Measurements from ENCODE around the gene CLEC18B. TPM values are rescaled to one million over a fixed set of nuclear protein-coding genes. Genes with fewer than 3 reads are reported as not detected.
"Not testable (repeated sequence)": the region's sequence is repeated elsewhere in the genome, so short reads cannot be mapped to it uniquely, and the experiment has no call there.

The CLEC18B gene
- total RNA-seq = 0.13 TPM in 1 of 2 replicates, not detected in the other

- DNase-seq (ENCODE audit: low read depth in 2 of 2) = not testable (repeated sequence)
Observed at GRCh38 chr16:74420612-74421481, at the start of gene CLEC18B. Gene CLEC18B, minus strand, starts transcription at chr16:74421478. Its CDS starts 208 bp downstream, at chr16:74421270.

- no peak for DNase-seq (ENCODE audit: low read depth in 2 of 2)
Observed at GRCh38 chr16:74469946-74470478, 48.7 kb upstream of the CLEC18B start.

DNA sequence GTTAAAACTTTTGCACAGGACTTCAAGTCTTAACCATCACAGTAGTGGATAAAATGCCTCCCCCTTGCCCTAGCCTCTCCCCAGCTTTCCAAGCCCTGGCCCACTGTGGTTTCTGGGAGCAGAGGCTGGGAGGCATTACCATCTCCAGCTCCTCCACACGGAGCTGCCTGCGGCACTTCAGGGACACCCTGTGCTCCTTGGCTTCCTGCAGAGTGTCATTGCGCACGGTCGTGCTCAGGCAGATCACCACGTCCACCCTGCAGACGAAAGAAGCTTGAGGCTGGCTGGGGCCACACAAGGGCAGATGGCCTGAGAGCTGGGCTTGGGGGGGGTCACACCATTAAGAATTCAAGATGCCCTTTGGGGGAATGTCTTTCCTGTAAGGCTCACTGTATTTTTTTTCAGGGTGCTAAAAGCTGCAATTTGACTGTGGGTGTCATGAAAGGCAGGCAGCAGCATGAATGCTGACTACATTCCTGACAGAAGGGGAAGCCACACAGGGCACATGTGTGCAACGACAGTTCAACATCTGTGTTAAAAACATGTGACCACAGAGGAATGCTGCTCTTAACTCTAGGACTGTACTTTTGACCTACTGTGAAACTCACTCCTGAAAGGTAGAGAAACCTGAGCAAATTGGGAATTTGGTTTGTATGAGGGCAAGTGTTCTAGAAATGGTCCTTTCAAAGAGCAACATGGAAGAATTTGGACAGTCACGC is 47.7 kb upstream of the CLEC18B start:
- no peak for DNase-seq (ENCODE audit: low read depth in 2 of 2)

- no peak for DNase-seq (ENCODE audit: low read depth in 2 of 2)
Observed at GRCh38 chr16:74466872-74467271, 45.6 kb upstream of the CLEC18B start.

DNA sequence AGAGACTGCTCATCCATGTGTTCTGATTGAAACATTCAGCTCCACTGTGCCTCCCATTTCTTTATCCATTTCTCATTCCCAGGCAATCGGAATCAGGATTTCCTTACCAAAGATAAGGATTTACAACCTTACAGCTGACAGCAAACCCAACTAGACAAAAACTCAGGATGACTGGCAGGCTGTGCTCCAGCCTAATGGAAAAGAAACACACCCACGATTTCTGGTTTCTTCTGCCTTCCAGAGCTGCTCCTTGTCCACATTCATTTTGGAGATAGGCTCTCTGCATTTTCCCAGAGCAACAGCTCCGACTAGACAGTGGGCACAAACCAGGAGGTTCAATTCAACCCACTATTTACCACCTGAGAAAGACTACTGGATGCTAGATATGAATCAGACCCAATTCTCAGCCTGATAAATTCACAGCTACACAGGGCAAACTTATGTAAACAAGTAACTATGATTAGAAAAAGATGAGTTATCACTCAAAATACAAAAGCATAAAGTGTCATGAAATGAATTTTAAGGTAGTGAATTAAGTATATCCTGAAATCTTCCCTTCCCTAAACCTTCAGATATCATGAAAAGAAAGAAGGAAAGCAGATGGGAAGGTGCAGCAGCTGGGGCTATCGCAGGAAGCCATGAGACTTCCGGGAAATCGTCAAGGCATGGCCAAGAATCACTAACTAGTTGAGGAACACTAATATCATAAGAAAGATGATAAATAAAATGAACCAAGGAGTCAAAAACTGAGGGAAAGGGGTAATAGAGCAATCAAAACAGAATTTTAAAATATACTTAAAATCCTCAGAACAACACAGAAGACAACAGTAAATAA is 44.8 kb upstream of the CLEC18B start:
- DNase-seq (ENCODE audit: low read depth in 2 of 2) = no peak

GRCh38 chr16:74465281-74465680 is 44.0 kb upstream of the CLEC18B start:
- DNase-seq (ENCODE audit: low read depth in 2 of 2) = no peak

- DNase-seq (ENCODE audit: low read depth in 2 of 2) = no peak
Observed at GRCh38 chr16:74463888-74464287, 42.6 kb upstream of the CLEC18B start.

DNA sequence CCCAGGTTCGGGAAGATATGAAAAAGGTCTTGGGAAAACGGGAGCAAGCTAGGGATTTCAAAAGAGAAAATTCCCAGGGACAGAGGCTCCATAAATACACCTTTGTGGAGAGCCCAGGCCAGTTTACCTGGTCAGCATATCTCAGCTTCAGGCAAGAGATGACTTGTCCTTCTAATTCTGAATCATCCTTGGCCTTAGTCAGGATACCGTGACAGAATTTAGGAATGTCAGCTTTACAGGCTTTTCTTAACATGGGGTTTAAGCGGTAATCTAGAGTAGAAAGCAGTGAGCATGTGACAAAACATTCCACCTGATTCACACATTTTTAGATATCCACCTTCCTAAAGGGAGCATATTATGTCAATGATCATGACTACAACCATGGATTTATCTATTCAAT is 41.1 kb upstream of the CLEC18B start:
- DNase-seq (ENCODE audit: low read depth in 2 of 2) = no peak

GRCh38 chr16:74461826-74462225 is 40.5 kb upstream of the CLEC18B start:
- DNase-seq (ENCODE audit: low read depth in 2 of 2) = no peak

GRCh38 chr16:74460542-74460941 is 39.3 kb upstream of the CLEC18B start:
- DNase-seq (ENCODE audit: low read depth in 2 of 2) = no peak

GRCh38 chr16:74456290-74456625 is 35.0 kb upstream of the CLEC18B start:
- DNase-seq (ENCODE audit: low read depth in 2 of 2) = no peak

- peak in 1 of 2 donors; percentile 52 for DNase-seq (ENCODE audit: low read depth in 2 of 2)
Observed at GRCh38 chr16:74455619-74456289, 34.5 kb upstream of the CLEC18B start.

GRCh38 chr16:74455213-74455612 is 33.9 kb upstream of the CLEC18B start:
- DNase-seq (ENCODE audit: low read depth in 2 of 2) = peak in 1 of 2 donors; percentile 73

DNA sequence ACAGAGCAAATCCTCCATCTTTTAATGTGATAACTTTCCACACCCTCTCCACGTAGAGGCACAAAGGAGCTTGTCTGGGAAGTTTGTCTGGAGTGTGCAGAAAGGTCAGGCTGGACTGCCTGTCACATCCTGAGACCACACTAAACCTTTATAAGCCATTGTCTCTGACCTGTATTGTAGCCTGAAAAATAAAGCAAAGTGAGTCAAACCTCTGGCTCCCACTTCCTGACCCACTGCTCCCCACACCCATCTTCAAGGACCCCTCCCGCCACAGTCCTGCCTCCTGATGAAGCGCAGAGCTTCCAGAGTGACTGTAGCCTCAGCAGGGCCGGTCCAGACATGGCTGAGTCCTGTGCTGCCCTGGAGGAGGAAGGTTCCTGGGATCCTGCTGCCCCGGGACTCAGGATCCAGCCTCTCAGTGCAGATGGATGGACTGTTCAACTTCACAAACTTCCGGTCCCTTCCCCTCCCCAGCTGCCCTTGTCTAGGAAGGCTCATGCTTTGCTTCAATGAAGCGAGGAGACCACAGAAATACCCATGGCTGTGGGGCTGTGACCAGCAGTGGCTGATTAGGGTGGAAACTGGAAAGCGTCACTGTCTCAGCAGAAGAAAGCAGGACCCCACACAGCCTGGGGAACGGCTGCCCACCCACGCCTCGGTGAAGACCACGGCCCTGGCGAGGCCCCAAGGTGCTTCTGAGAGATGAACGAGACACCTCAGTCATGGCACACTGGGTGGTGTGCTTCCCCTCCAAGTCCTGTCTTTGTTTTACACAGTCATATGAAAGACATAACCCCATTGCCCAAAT is 30.9 kb upstream of the CLEC18B start:
- peak in 1 of 2 donors; percentile 59 for DNase-seq (ENCODE audit: low read depth in 2 of 2)

- DNase-seq (ENCODE audit: low read depth in 2 of 2) = no peak
Observed at GRCh38 chr16:74450967-74451760, 29.9 kb upstream of the CLEC18B start.

DNA sequence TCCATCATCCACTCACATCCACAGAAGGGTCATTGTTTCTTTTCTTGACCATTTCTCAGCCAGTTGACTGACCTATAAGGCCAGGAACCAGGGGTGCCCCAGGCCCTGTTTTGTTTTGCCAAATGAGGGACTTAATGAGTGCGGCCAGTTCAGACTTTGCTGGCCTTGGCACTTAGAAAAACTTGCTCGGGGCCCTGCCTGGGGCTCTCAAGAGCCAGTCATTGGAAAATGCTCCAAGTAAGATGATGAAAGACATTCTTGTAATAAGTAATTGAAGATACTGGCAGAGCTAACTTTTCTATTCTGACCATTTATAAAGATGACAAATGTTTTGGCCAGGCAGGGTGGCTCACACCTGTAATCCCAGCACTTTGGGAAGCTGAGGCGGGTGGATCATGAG is 29.0 kb upstream of the CLEC18B start:
- DNase-seq (ENCODE audit: low read depth in 2 of 2) = no peak

- peak in 1 of 2 donors; percentile 45 for DNase-seq (ENCODE audit: low read depth in 2 of 2)
Observed at GRCh38 chr16:74449470-74449869, 28.2 kb upstream of the CLEC18B start.

DNA sequence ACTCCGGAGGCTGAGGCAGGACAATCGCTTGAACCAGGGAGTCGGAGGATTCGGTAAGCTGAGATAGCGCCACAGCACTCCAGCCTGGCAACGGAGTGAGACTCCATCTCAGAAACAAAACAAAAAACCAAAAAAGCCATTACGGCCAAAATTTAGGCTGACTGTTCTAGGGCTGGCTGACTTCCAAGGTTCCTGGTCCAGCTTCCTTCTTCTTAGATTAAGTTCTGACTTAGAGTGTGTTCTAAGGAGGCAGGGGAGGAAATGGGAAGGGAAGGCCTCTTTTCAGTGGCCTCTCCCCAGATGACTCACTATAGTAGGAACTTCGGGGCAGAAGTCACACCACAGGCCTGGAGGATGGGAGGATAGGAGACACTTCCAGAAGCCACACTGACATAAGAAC is 27.7 kb upstream of the CLEC18B start:
- peak in 1 of 2 donors; percentile 81 for DNase-seq (ENCODE audit: low read depth in 2 of 2)

DNA sequence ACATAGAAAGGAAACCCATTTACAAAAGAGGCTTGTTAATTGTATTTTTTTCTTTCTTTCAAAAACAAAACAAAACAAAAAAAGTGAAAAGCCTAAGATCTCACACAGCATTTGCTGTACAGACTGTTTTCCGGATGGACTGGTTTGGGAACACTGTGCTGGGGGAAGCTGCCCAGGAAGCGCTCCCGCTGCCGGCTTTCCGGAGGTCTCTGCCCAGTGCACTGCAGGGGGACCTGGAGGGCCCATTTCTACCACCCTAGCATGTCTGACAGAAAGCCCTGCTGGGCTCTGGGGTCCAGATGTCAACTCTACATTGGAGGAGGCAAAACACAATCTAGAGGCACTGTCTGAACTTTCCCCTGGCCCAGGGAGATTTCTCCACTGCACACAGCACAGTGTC is 26.3 kb upstream of the CLEC18B start:
- peak; percentile 42 to 79 for DNase-seq (ENCODE audit: low read depth in 2 of 2)

Measured in dermis microvascular lymphatic vessel endothelial cell (primary cell).